GM21717 (cell line): ENCODE data around the gene MESD.

Experiments
- ATAC-seq: cut with Tn5 transposase; IDR thresholded peaks from one replicate; pipeline ENCODE4 v1.9.1; 2021; ENCODE audit warnings: mild to moderate bottlenecking, moderate library complexity; ENCODE audit not compliant: unreplicated experiment

The MESD gene

GRCh38 chr15:80940331-80940730, 49.3 kb downstream of the MESD start:
- no peak for ATAC-seq

DNA sequence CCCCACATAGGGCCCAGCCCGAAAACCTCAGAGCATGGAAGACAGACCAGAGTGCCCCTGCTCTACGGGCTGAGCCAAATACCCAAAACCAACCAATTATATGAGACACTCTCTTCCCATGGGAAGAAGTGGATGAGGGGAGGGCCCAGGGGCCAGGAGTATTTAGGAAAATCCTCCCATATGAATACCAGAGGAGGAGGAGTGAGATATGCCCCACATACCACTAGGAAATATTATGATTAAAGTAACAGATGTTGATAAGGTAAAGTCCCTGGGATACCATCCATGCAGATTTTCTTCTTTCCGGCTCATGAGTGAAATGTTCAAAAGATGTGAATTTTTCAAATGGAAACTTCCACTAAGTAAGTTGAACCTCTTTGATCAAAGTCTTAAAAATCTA, 50.4 kb downstream of the MESD start:
- ATAC-seq = no peak

DNA sequence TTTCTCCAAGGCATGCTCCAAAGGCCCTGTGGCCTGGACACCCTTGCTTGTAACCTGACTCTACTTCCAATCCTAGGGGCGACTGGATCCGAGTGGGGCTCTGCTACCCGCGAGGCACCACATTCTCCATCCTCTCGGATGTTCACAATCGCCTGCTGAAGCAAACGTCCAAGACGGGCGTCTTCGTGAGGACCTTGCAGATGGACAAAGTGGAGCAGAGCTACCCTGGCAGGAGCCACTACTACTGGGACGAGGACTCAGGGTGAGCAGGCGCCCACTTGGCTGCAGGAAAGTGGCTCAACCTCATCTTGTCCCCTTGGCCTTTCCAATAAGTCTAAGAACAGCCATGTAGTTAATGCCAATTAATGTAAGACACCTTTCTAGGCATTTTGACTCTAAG, 51.9 kb downstream of the MESD start:
- ATAC-seq = no peak

DNA sequence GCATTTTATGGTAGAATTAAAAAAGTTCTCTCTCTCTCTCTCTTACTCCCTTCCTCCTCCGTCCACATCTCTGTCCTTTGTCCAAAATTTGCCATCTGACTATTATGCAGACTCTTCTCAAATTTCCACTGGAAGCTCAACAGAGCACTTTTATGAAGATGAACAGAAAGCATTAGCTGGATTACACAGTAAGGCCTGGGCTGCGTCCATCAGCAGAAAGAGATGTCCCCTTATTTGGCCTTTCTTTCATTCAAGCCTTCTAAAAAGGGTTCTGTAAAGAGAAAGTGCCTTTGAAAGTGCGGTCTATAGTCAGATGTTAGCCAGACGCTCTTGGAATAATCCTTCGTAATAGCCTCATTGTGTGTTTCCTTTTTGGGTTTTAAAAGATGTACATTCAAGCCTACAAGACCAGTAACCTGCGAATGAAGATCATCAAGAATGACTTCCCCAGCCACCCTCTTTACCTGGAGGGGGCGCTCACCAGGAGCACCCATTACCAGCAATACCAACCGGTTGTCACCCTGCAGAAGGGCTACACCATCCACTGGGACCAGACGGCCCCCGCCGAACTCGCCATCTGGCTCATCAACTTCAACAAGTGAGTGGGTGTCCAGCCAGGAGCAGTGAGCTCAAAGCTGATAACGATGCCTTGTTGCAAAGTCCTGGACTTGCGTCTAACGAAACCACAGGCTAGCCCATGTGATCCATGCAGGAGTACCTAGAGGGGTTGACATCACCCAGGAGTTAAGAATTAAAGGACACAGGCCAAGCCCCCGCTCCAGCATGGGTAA, 53.1 kb downstream of the MESD start:
- no peak for ATAC-seq

DNA sequence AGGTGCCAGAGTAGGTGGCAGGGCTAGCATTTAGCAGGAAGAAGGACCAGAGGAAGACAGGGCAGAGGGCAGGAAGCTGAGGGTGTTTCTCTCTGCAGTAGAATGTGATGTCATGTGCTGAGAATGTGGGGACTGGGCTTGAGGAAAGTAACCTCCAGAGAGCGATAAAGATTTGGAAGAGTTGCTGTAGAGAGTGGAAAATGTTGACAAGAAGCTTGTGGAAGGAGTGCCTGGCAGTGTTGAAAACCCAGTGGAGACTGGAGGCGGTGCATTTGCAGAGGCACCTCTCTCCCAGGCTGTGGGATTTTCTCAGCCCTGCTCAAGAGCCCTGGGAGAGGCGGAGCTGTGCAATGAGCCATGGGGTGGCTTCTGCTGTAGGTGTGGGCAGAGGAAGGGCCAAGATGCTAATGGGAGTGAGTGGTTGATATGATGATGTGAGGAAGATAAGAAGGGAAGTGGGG, 54.8 kb downstream of the MESD start:
- ATAC-seq = no peak

- ATAC-seq = no peak
These were observed 56.6 kb downstream of the MESD start for GRCh38 chr15:80932989-80933388.

GRCh38 chr15:80932513-80932815, 57.2 kb downstream of the MESD start:
- ATAC-seq = no peak

- no peak for ATAC-seq
These were observed 57.7 kb downstream of the MESD start for GRCh38 chr15:80931721-80932512.

DNA sequence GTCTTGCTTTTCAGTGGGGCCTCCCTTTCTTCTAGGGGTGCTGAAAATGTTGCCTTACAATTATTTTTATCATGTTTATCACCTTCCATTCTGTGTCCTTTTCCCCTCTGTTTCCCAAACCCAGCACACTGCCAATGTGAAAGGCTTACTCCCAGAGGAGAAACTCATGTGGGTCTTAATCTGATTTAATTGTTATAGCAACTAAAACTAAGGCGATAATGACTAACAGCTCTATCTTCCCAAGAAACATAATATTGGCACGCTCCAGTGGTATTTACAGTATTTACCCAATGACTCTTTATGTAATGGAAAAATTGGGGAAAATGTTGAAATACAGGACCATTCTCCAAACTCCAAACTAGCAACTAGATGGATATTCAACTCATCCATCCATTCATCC, 58.4 kb downstream of the MESD start:
- no peak for ATAC-seq

DNA sequence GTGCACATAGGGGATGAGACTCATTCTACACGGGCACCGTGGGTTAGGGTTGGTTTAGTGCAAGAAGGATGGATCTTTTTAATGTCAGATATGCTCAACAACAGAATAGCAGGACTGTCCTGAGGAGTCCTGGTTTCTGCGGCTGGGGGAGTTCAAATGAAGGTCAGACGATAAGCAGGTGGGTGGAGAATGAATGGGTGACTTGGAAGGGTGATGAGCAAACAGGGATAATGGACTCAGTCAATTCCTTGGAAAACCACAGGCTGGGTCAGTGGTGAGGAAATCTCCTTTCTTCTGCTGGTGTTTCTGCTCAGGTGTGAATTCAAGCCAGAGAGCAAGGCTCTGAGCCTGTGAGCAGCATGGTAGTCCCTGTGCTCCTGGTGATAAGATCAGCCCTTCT, 59.9 kb downstream of the MESD start:
- no peak for ATAC-seq

DNA sequence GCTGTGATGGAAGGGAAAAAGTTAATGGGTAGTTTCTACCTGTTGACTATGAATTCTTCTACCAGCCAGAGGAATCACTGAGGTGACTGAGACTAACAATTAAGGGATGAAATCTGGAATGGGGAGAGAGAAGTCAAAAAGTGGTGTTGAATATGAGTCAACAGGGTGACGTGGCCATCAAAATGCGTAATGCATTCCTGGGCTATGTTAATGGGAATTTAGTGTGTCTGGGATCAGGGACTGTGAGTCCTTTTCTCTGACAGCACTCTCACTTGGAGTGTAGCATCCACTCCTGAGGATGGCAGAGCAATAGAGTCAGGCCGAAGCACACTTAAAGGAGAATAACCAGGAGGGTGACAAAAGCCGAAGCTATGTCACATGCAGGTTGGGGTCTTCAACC, 60.4 kb downstream of the MESD start:
- no peak for ATAC-seq

DNA sequence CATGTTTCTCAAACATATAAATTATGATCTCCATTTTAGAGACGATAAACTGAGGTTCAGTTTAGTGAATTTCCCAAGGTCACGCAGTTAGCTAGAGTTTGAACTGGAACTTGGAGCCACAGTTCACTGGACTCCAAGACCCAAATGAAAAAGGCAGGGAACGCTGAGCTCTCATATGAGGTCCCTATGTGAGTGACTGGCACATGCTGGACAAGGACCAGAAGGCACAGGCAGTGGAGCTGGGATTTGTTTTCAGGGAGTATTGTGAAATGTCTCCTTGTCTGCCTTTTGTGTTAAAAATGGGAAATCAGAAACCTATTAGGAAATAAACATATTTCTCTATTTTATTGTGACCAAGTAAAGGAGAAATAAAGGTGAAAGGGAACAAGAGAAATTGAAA, 63.5 kb downstream of the MESD start:
- ATAC-seq = no peak

GRCh38 chr15:80925597-80926059, 64.0 kb downstream of the MESD start:
- ATAC-seq = no peak

- no peak for ATAC-seq
These were observed 65.3 kb downstream of the MESD start for GRCh38 chr15:80924278-80924677.

DNA sequence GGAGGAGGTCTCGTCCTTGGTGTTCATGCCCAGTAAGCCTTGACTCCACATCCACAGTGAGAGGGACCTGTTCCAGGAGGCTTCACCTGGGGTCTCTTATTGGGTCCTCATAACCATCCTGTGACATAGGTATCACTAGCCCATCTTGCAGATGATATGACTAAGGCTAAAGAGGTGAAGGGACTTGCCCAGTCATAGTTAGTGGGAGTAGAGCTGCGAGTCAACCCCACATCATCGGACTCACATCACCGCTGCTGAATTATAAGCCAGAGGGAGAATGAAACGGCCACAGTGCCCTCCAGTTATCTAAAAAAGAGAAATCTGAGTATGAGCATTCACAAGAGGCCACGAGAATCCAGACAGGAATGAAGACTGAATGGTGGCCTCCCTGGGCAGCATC, 66.0 kb downstream of the MESD start:
- ATAC-seq = no peak

GRCh38 chr15:80921736-80922410, 67.7 kb downstream of the MESD start:
- ATAC-seq = no peak

- ATAC-seq = no peak
These were observed 69.3 kb downstream of the MESD start for GRCh38 chr15:80920271-80920699.

DNA sequence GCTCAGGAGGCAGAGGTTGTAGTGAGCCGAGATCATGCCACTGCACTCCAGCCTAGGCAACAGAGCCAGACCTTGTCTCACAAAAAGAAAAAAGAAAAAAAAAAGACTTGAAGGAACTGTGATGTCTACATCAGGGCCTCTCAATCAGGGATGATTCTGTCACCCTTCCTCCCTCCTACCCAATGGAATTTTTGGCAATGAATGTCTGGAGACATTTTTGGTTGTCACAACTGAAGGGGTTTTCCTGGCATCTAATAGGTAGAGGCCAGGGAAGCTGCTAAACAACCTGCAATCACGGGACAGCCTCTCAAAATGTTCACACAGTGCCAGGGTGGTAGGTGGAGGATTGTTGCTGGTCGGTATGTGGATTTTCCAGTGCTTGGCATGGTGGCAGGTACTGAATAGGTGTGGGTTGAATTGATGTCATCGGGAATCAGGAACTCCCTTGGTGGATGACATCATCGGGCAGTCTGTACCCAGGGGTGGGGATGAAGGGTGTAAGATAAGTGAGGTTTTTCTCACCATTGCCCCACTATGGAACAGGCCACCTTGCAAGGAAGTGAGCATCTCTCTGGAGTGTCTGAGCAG, 71.3 kb downstream of the MESD start:
- no peak for ATAC-seq

GRCh38 chr15:80916056-80916455, 73.6 kb downstream of the MESD start:
- ATAC-seq = no peak

DNA sequence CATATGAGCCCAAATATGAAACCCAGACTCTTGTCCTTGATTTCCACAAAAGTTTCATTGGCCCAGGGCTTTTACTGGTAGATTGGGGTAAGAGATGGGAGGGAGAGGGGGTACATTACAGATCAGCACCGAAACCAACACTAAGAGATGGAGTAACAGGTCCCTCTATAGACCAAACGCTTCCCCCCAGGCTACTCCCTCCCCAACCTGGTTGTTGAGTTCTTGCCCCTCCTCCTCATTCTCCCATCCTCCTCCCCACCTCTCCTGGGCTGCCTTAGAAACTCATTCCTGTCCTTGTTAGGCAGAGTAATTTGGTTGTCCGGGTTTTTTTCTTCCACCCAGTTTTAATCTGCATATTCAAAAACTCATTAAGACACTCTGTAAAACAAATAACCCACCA, 74.1 kb downstream of the MESD start:
- no peak for ATAC-seq

DNA sequence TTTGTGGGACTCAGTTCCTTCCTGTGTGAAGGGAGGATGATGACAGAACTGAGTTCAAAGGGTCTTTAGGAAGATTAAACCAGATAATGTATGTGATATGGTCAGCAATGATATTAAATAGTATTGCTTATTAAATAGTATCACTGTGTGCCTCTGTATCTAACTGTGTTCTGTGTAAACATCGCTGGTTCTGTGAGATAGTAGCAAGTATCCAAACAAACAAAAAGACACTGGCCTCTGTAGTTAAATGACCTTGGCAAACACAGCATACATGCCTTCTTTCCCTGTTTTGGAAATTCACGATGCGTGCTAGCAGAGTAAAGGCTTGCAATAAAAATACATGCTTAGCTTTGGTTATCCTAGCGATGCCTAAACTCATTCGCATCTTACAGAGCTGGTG, 76.1 kb downstream of the MESD start:
- ATAC-seq = no peak
